ENCODE measurements around the gene TAPBP. TPM values are rescaled to one million over a fixed set of nuclear protein-coding genes. Genes with fewer than 3 reads are reported as not detected.
"Not testable (repeated sequence)": the region's sequence is repeated elsewhere in the genome, so short reads cannot be mapped to it uniquely, and the experiment has no call there.

Gene TAPBP
- total RNA-seq, result 100 to 1,000 TPM; 269 to 344 TPM
- total RNA-seq, result 206 to 379 reads per million in 2 donors

GRCh38 chr6:33313709-33314514 lies at the start of gene TAPBP:
TAPBP (minus strand) TSS chr6:33314078; CDS start chr6:33314041, 37 bp downstream.
- peaks cover 51% of the 10 kb centered on the region for H3K4me1 Mint-ChIP-seq

GRCh38 chr6:33363486-33363885 lies 49.6 kb upstream of the TAPBP start:
- not testable (repeated sequence) for DNase-seq; H3K27me3 Mint-ChIP-seq; H3K27ac Mint-ChIP-seq; H3K36me3 Mint-ChIP-seq (ENCODE audit: low read depth); H3K9me3 ChIP-seq (ENCODE audit: control insufficient read depth, low read length, poor library complexity, severe bottlenecking); H3K4me1 Mint-ChIP-seq; H3K4me3 Mint-ChIP-seq; ATAC-seq

More at GRCh38 chr6:33313709-33314514, at the start of gene TAPBP:
- ATAC-seq, result peak; percentile 67
- H3K9me3 ChIP-seq (ENCODE audit: control insufficient read depth, low read length, poor library complexity, severe bottlenecking), result no peaks in the 10 kb centered on the region
- H3K27ac Mint-ChIP-seq, result peak within 1 kb of the TSS; percentile 99
- no peaks in the 10 kb centered on the region for H3K27me3 Mint-ChIP-seq
- H3K36me3 Mint-ChIP-seq (ENCODE audit: low read depth), result peaks cover 10% of the 10 kb centered on the region
- peak within 1 kb of the TSS; percentile 97 for H3K4me3 Mint-ChIP-seq
- DNase-seq, result peak; percentile 76 to 83 (median 83)

- Mint-ChIP-seq H3K36me3 (ENCODE audit: low read depth) (no peaks in the 10 kb centered on the region), H3K4me3 (no peak overlapping the region), H3K27ac (no peak overlapping the region), H3K27me3 (peaks cover 13% of the 10 kb centered on the region), H3K4me1 (peaks cover 4% of the 10 kb centered on the region)
- no peaks in the 10 kb centered on the region for H3K9me3 ChIP-seq (ENCODE audit: control insufficient read depth, low read length, poor library complexity, severe bottlenecking)
- DNase-seq (no peak), ATAC-seq (no peak)
These were observed 45.5 kb upstream of the TAPBP start for GRCh38 chr6:33359331-33359730.

GRCh38 chr6:33357160-33357871 lies 43.4 kb upstream of the TAPBP start:
- not testable (repeated sequence) for H3K9me3 ChIP-seq (ENCODE audit: control insufficient read depth, low read length, poor library complexity, severe bottlenecking); H3K36me3 Mint-ChIP-seq (ENCODE audit: low read depth); ATAC-seq; H3K27ac Mint-ChIP-seq; H3K27me3 Mint-ChIP-seq; DNase-seq; H3K4me3 Mint-ChIP-seq; H3K4me1 Mint-ChIP-seq

- Mint-ChIP-seq H3K4me3 (no peak overlapping the region), H3K36me3 (ENCODE audit: low read depth) (no peaks in the 10 kb centered on the region), H3K27ac (peak overlapping the region; percentile 60), H3K4me1 (no peaks in the 10 kb centered on the region), H3K27me3 (peaks cover 8% of the 10 kb centered on the region)
- ATAC-seq (no peak), DNase-seq (no peak)
- H3K9me3 ChIP-seq (ENCODE audit: control insufficient read depth, low read length, poor library complexity, severe bottlenecking), result no peaks in the 10 kb centered on the region
These were observed 42.4 kb upstream of the TAPBP start for GRCh38 chr6:33356295-33356694.

GRCh38 chr6:33355860-33356259 lies 42.0 kb upstream of the TAPBP start:
- H3K4me3 Mint-ChIP-seq; H3K9me3 ChIP-seq (ENCODE audit: control insufficient read depth, low read length, poor library complexity, severe bottlenecking); H3K36me3 Mint-ChIP-seq (ENCODE audit: low read depth); H3K27me3 Mint-ChIP-seq; DNase-seq; ATAC-seq; H3K4me1 Mint-ChIP-seq: not testable (repeated sequence)
- peak overlapping the region; percentile 60 for H3K27ac Mint-ChIP-seq

GRCh38 chr6:33347816-33348215 lies 33.9 kb upstream of the TAPBP start:
- Mint-ChIP-seq H3K4me3 (no peak overlapping the region), H3K27me3 (no peaks in the 10 kb centered on the region)

GRCh38 chr6:33346972-33347371 lies 33.1 kb upstream of the TAPBP start:
- not testable (repeated sequence) for H3K4me3 Mint-ChIP-seq

More at GRCh38 chr6:33347816-33348215, 33.9 kb upstream of the TAPBP start:
- peak overlapping the region; percentile 82 for H3K27ac Mint-ChIP-seq
- peaks cover 43% of the 10 kb centered on the region for H3K4me1 Mint-ChIP-seq
- no peaks in the 10 kb centered on the region for H3K36me3 Mint-ChIP-seq (ENCODE audit: low read depth)
- ATAC-seq (no peak), DNase-seq (no peak)
- H3K9me3 ChIP-seq (ENCODE audit: control insufficient read depth, low read length, poor library complexity, severe bottlenecking), result no peaks in the 10 kb centered on the region

GRCh38 chr6:33344701-33345697 lies 31.1 kb upstream of the TAPBP start:
- Mint-ChIP-seq H3K4me3 (peak overlapping the region; percentile 91), H3K36me3 (ENCODE audit: low read depth) (no peaks in the 10 kb centered on the region), H3K27me3 (no peaks in the 10 kb centered on the region), H3K27ac (peak overlapping the region; percentile 99), H3K4me1 (peaks cover 43% of the 10 kb centered on the region)
- ATAC-seq (peak; percentile 55), DNase-seq (peak; percentile 42 to 58 (median 51))
- no peaks in the 10 kb centered on the region for H3K9me3 ChIP-seq (ENCODE audit: control insufficient read depth, low read length, poor library complexity, severe bottlenecking)

More at GRCh38 chr6:33346972-33347371, 33.1 kb upstream of the TAPBP start:
- not testable (repeated sequence) for H3K9me3 ChIP-seq (ENCODE audit: control insufficient read depth, low read length, poor library complexity, severe bottlenecking); H3K36me3 Mint-ChIP-seq (ENCODE audit: low read depth); H3K27me3 Mint-ChIP-seq; DNase-seq; ATAC-seq
- peaks cover 43% of the 10 kb centered on the region for H3K4me1 Mint-ChIP-seq
- peak overlapping the region; percentile 47 for H3K27ac Mint-ChIP-seq

GRCh38 chr6:33343953-33344611 lies 30.2 kb upstream of the TAPBP start:
- H3K27me3 Mint-ChIP-seq, result no peaks in the 10 kb centered on the region
- peak; percentile 79 for ATAC-seq

GRCh38 chr6:33343606-33343952 lies 29.7 kb upstream of the TAPBP start:
- Mint-ChIP-seq H3K27ac (peak overlapping the region; percentile 99), H3K4me1 (peaks cover 33% of the 10 kb centered on the region), H3K4me3 (peak overlapping the region; percentile 91)
- H3K27me3 Mint-ChIP-seq; H3K36me3 Mint-ChIP-seq (ENCODE audit: low read depth); ATAC-seq; H3K9me3 ChIP-seq (ENCODE audit: control insufficient read depth, low read length, poor library complexity, severe bottlenecking): not testable (repeated sequence)
- DNase-seq, result peak in 1 of 3 donors; percentile 37

More at GRCh38 chr6:33343953-33344611, 30.2 kb upstream of the TAPBP start:
- Mint-ChIP-seq H3K27ac (peak overlapping the region; percentile 99), H3K4me3 (peak overlapping the region; percentile 91), H3K4me1 (peaks cover 34% of the 10 kb centered on the region), H3K36me3 (ENCODE audit: low read depth) (no peaks in the 10 kb centered on the region)
- no peaks in the 10 kb centered on the region for H3K9me3 ChIP-seq (ENCODE audit: control insufficient read depth, low read length, poor library complexity, severe bottlenecking)
- DNase-seq, result peak; percentile 35 to 57 (median 42)

GRCh38 chr6:33339193-33339592 lies 25.3 kb upstream of the TAPBP start:
- peak overlapping the region; percentile 74 for H3K27ac Mint-ChIP-seq
- no peak for ATAC-seq
- H3K27me3 Mint-ChIP-seq, result no peaks in the 10 kb centered on the region
- no peaks in the 10 kb centered on the region for H3K36me3 Mint-ChIP-seq (ENCODE audit: low read depth)
- H3K4me1 Mint-ChIP-seq, result peaks cover 10% of the 10 kb centered on the region
- H3K9me3 ChIP-seq (ENCODE audit: control insufficient read depth, low read length, poor library complexity, severe bottlenecking), result no peaks in the 10 kb centered on the region
- no peak for DNase-seq
- no peak overlapping the region for H3K4me3 Mint-ChIP-seq

Measured in T-helper 17 cell (primary cell).